HepG2 (cell line): Measurements from ENCODE around the gene CTXN1. TPM values are rescaled to one million over a fixed set of nuclear protein-coding genes. Genes with fewer than 3 reads are reported as not detected.

Experiments used
- FOXC1 ChIP-seq: sonication (generic); formaldehyde crosslinking; IDR thresholded peaks from 2 replicates; pipeline ENCODE4 v1.8.0; 2022; ENCODE audit warnings: mild to moderate bottlenecking, missing genetic modification reagents, borderline replicate concordance
- GATAD1 ChIP-seq: IDR thresholded peaks from 2 replicates; pipeline ENCODE4 v1.6.1; 2016; ENCODE audit warnings: missing genetic modification reagents, missing compliant biosample characterization
- MZF1 ChIP-seq: sonication (generic); formaldehyde crosslinking; IDR thresholded peaks from 2 replicates; pipeline ENCODE4 v1.8.1; 2023; ENCODE audit warnings: mild to moderate bottlenecking, missing genetic modification reagents, borderline replicate concordance
- NR2C2 ChIP-seq: sonication (generic); formaldehyde crosslinking; IDR thresholded peaks from 2 replicates; pipeline ENCODE4 v1.4.0; 2020; ENCODE audit warnings: missing genetic modification reagents, mild to moderate bottlenecking, moderate library complexity, borderline replicate concordance
- RXRA ChIP-seq: sonication (generic); formaldehyde crosslinking; IDR thresholded peaks from 2 replicates; pipeline ENCODE4 v1.5.1; 2020; ENCODE audit warnings: missing genetic modification reagents
- ZMYM3 ChIP-seq: sonication (generic); formaldehyde crosslinking; IDR thresholded peaks from 2 replicates; pipeline ENCODE4 v1.5.1; 2020; ENCODE audit warnings: mild to moderate bottlenecking, missing genetic modification reagents
- ZNF333 ChIP-seq: sonication (generic); formaldehyde crosslinking; IDR thresholded peaks from 2 replicates; pipeline ENCODE4 v1.4.0; 2020; ENCODE audit warnings: mild to moderate bottlenecking, missing genetic modification reagents, borderline replicate concordance
- ZNF337 ChIP-seq: sonication (generic); formaldehyde crosslinking; IDR thresholded peaks from 2 replicates; pipeline ENCODE4 v1.5.1; 2020; ENCODE audit warnings: missing genetic modification reagents, low read depth, mild to moderate bottlenecking, borderline replicate concordance
- ZNF484 ChIP-seq: sonication (generic); formaldehyde crosslinking; IDR thresholded peaks from 2 replicates; pipeline ENCODE4 v1.5.1; 2020; ENCODE audit warnings: mild to moderate bottlenecking, low read depth, missing genetic modification reagents, borderline replicate concordance
- ZNF589 ChIP-seq: sonication (generic); formaldehyde crosslinking; conservative IDR thresholded peaks from 2 replicates; pipeline ENCODE4 v1.8.0; 2022; ENCODE audit warnings: mild to moderate bottlenecking, moderate library complexity, missing genetic modification reagents
- ZNF672 ChIP-seq: sonication (generic); formaldehyde crosslinking; IDR thresholded peaks from 2 replicates; pipeline ENCODE4 v1.8.1; 2022; ENCODE audit warnings: missing genetic modification reagents
- ZNF850 ChIP-seq: sonication (generic); formaldehyde crosslinking; conservative IDR thresholded peaks from 2 replicates; pipeline ENCODE4 v1.9.0; 2021; ENCODE audit warnings: mild to moderate bottlenecking, missing genetic modification reagents
- polyA plus RNA-seq, 8 experiments: library from polyadenylated mRNA; depleted of rRNA in 3 of 8; stranded (reverse) in 7 of 8; unstranded in 1 of 8; fragments of >200 nt; fragmentation: Illumina TruSeq in 4 of 8; extraction: Trizol in 4 of 8; gene quantifications; 2 replicates each; pipeline versions ENCODE4 v1.2.1 to v1.2.3, GENCODE V29; 2011 to 2016; ENCODE audit warnings: low read depth in 4 of 8, missing spikeins in 1 of 8, mixed read lengths in 1 of 8; ENCODE audit not compliant: insufficient read depth in 1 of 8
- total RNA-seq, 5 experiments: library from RNA; depleted of rRNA; stranded (reverse); fragments of >200 nt; fragmentation: Illumina TruSeq; extraction: Trizol; gene quantifications; 2 replicates each; pipeline ENCODE4 v1.2.3, GENCODE V29; 2016; ENCODE audit warnings: low read depth in 1 of 5
- TF ChIP-seq, protein P1 (sequence below): sonication (generic); formaldehyde crosslinking; IDR thresholded peaks from 2 replicates; pipeline ENCODE4 v1.4.0; 2020; ENCODE audit warnings: missing genetic modification reagents, borderline replicate concordance
- TF ChIP-seq, protein P2 (sequence below): sonication (generic); formaldehyde crosslinking; IDR thresholded peaks from 2 replicates; pipeline ENCODE4 v1.4.0; 2020; ENCODE audit warnings: mild to moderate bottlenecking, missing genetic modification reagents
- TF ChIP-seq, protein P3 (sequence below): IDR thresholded peaks from 2 replicates; pipeline ENCODE4 v1.6.1; 2018; ENCODE audit warnings: missing genetic modification reagents
- TF ChIP-seq, protein P4 (sequence below): sonication (generic); formaldehyde crosslinking; IDR thresholded peaks from 2 replicates; pipeline ENCODE4 v1.5.1; 2020; ENCODE audit warnings: mild to moderate bottlenecking, missing genetic modification reagents, borderline replicate concordance
- TF ChIP-seq, protein P5 (sequence below): sonication (generic); formaldehyde crosslinking; IDR thresholded peaks from 2 replicates; pipeline ENCODE4; 2020; ENCODE audit warnings: missing genetic modification reagents, mild to moderate bottlenecking, borderline replicate concordance

CTXN1 gene
- total and polyA plus RNA-seq, 2 of the 13 experiments (the other 11 are each of a cell fraction or from before 2014, with no cell fraction given): 0.11 TPM; not detected in 1

DNA sequence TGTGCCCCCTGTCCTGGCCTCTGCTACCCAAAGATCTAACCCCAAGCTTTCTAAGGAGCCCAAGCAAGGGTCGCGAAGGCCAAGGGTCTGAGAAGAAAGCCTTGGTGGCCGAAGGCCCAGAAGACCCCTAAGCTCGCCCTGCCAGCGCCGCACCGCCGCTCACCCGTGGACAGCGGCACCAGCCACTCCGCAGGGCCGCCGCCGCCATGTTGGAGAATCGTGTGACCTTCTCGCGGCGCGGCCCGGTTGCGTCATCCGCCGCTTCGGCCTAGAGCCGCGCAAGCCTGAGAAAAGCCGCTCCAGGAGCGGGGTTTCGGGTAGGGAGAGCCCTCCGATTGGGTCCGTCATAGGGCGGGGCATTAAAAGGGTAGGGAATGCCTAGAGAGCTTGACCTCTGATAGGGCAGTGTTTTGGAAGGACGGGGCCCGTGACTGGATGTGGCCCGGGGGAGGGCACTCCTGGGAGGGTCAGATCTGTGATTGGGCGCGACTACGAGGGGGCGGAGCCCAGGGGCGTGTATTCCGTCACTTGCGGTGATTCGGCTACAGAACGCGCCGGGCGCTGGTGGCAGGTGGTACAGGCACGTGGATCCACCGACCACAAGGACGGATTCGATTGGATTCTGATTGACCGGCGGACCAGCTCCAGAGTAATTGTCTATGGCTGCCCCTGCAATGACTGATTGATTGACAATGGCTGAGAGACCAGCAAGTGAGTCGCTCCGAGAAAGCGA lies 17.7 kb upstream of the CTXN1 start, which contains the start of gene TIMM44 (continued):
- TF ChIP-seq ZNF337 (CRISPR knock-in tag) (0 out of 2 replicates have a peak, but pooled peaks have one; percentile 28), FOXC1 (CRISPR knock-in tag) (peak; percentile 94; the same call in 1 of the 2 replicates), ZNF672 (no peak), RXRA (CRISPR knock-in tag) (peak; percentile 64), ZNF484 (CRISPR knock-in tag) (0 out of 2 replicates have a peak, but pooled peaks have one; percentile 37), GATAD1 (peak; percentile 94), NR2C2 (CRISPR knock-in tag) (peak; percentile 83), MZF1 (CRISPR knock-in tag) (no peak), ZNF850 (no peak; the same call in 1 of the 2 replicates), ZNF589 (no peak), ZMYM3 (CRISPR knock-in tag) (no peak), ZNF333 (no peak)
- TF ChIP-seq, protein P1, sequence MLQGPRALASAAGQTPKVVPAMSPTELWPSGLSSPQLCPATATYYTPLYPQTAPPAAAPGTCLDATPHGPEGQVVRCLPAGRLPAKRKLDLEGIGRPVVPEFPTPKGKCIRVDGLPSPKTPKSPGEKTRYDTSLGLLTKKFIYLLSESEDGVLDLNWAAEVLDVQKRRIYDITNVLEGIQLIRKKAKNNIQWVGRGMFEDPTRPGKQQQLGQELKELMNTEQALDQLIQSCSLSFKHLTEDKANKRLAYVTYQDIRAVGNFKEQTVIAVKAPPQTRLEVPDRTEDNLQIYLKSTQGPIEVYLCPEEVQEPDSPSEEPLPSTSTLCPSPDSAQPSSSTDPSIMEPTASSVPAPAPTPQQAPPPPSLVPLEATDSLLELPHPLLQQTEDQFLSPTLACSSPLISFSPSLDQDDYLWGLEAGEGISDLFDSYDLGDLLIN (CRISPR knock-in tag): no peak
- TF ChIP-seq, protein P2, sequence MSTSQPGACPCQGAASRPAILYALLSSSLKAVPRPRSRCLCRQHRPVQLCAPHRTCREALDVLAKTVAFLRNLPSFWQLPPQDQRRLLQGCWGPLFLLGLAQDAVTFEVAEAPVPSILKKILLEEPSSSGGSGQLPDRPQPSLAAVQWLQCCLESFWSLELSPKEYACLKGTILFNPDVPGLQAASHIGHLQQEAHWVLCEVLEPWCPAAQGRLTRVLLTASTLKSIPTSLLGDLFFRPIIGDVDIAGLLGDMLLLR (CRISPR knock-in tag): peak; percentile 92
- TF ChIP-seq, protein P3, sequence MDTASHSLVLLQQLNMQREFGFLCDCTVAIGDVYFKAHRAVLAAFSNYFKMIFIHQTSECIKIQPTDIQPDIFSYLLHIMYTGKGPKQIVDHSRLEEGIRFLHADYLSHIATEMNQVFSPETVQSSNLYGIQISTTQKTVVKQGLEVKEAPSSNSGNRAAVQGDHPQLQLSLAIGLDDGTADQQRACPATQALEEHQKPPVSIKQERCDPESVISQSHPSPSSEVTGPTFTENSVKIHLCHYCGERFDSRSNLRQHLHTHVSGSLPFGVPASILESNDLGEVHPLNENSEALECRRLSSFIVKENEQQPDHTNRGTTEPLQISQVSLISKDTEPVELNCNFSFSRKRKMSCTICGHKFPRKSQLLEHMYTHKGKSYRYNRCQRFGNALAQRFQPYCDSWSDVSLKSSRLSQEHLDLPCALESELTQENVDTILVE (CRISPR knock-in tag): peak; percentile 75; the same call in 1 of the 2 replicates
- TF ChIP-seq, protein P4, sequence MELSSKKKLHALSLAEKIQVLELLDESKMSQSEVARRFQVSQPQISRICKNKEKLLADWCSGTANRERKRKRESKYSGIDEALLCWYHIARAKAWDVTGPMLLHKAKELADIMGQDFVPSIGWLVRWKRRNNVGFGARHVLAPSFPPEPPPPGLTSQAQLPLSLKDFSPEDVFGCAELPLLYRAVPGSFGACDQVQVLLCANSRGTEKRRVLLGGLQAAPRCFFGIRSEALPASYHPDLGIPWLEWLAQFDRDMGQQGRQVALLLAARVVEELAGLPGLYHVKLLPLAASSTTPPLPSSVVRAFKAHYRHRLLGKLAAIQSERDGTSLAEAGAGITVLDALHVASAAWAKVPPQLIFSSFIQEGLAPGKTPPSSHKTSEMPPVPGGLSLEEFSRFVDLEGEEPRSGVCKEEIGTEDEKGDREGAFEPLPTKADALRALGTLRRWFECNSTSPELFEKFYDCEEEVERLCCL (CRISPR knock-in tag): peak; percentile 77; the same call in 1 of the 2 replicates
- TF ChIP-seq, protein P5, sequence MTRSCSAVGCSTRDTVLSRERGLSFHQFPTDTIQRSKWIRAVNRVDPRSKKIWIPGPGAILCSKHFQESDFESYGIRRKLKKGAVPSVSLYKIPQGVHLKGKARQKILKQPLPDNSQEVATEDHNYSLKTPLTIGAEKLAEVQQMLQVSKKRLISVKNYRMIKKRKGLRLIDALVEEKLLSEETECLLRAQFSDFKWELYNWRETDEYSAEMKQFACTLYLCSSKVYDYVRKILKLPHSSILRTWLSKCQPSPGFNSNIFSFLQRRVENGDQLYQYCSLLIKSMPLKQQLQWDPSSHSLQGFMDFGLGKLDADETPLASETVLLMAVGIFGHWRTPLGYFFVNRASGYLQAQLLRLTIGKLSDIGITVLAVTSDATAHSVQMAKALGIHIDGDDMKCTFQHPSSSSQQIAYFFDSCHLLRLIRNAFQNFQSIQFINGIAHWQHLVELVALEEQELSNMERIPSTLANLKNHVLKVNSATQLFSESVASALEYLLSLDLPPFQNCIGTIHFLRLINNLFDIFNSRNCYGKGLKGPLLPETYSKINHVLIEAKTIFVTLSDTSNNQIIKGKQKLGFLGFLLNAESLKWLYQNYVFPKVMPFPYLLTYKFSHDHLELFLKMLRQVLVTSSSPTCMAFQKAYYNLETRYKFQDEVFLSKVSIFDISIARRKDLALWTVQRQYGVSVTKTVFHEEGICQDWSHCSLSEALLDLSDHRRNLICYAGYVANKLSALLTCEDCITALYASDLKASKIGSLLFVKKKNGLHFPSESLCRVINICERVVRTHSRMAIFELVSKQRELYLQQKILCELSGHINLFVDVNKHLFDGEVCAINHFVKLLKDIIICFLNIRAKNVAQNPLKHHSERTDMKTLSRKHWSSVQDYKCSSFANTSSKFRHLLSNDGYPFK (CRISPR knock-in tag): peak; percentile 93; the same call in 1 of the 2 replicates
